Activated B cell treated with CpG ODN at 0.5 μM for 24 hours (primary cell): ENCODE results near the gene ADAM17. TPM values are rescaled to one million over a fixed set of nuclear protein-coding genes. Genes with fewer than 3 reads are reported as not detected.

Experiments used
- ATAC-seq: fragments of 200-7000 bp; cut with Tn5 transposase; one replicate; pipeline ENCODE4 v1.10.0; 2021; ENCODE audit warnings: low read depth, mild to moderate bottlenecking, moderate library complexity
- CTCF ChIA-PET: fragments of 350-600 bp; sonication (Branson Sonifier 250); formaldehyde crosslinking; loops from one replicate; lab custom pipeline; 2021; ENCODE audit warnings: antibody characterized with exemption; lab: Charles Lee
- POLR2A ChIA-PET: fragments of 350-600 bp; sonication (Branson Sonifier 250); formaldehyde crosslinking; loops from one replicate; lab custom pipeline; 2021; ENCODE audit warnings: antibody characterized with exemption; lab: Charles Lee
- DNase-seq: peaks from one replicate; pipeline ENCODE4 v3.0.0; 2022
- H3K27ac Mint-ChIP-seq: one replicate; pipeline ENCODE4 v1.8.0; 2020; ENCODE audit warnings: mixed read lengths
- H3K27me3 Mint-ChIP-seq: one replicate; pipeline ENCODE4 v1.8.0; 2021; ENCODE audit warnings: mixed read lengths
- H3K36me3 Mint-ChIP-seq: one replicate; pipeline ENCODE4 v1.8.0; 2021; ENCODE audit warnings: low read depth, mixed read lengths
- H3K4me1 Mint-ChIP-seq: one replicate; pipeline ENCODE4 v1.8.0; 2021; ENCODE audit warnings: mixed read lengths
- H3K4me3 Mint-ChIP-seq: one replicate; pipeline ENCODE4 v1.8.0; 2020; ENCODE audit warnings: mild to moderate bottlenecking, mixed read lengths
- H3K9me3 Mint-ChIP-seq: one replicate; pipeline ENCODE4 v1.8.0; 2020; ENCODE audit warnings: mixed read lengths
- CTCF ChIP-seq: fragments of 200-600 bp; IDR thresholded peaks from one replicate; pipeline ENCODE4 v1.8.0; 2022; ENCODE audit warnings: antibody characterized with exemption, mild to moderate bottlenecking
- intact Hi-C: fragments of 100-400 bp; cut with micrococcal nuclease; formaldehyde crosslinking; loops from one replicate; pipeline ENCODE4 v1.15.1; 2024
- total RNA-seq: library from RNA; stranded (reverse); gene quantifications from 2 replicates; pipeline ENCODE4 v1.2.3, GENCODE V29; 2022

The ADAM17 gene
- total RNA-seq, 1 donor from 2014 or later: 39.5 TPM

GRCh38 chr2:9473308-9473984, 82.2 kb downstream of the ADAM17 start:
- intact Hi-C loops: loop anchor here (10.0 kb wide), 1 partner anchor 371 kb away; the partner anchor contains the start of gene TAF1B
- DNase-seq (peak; percentile 19), ATAC-seq (no peak)
- TF ChIP-seq CTCF: no peak
- Mint-ChIP-seq H3K36me3 (peaks cover 27% of the 10 kb centered on the region), H3K27me3 (no peaks in the 10 kb centered on the region), H3K4me3 (peak overlapping the region; percentile 80), H3K9me3 (no peaks in the 10 kb centered on the region), H3K27ac (peak overlapping the region; percentile 7), H3K4me1 (peaks cover 34% of the 10 kb centered on the region)
- ChIA-PET CTCF (interaction anchor here (0.7 to 1.0 kb wide), 2 partner anchors 82 to 157 kb away, joined by 3 to 5 read pairs; partner anchors contain the start of gene ADAM17), POLR2A (interaction anchor here (0.7 to 4.2 kb wide), 4 partner anchors 17 to 157 kb away, joined by 3 to 31 read pairs (median 15); partner anchors contain the start of genes ADAM17 and YWHAQ)

- no peaks in the 10 kb centered on the region for H3K9me3 Mint-ChIP-seq
- H3K4me3 Mint-ChIP-seq: peak overlapping the region; percentile 19
- peak overlapping the region; percentile 30 for H3K27ac Mint-ChIP-seq
- TF ChIP-seq CTCF: no peak
- CTCF ChIA-PET: no interaction called here
- intact Hi-C loops: loop anchor here (10.0 kb wide), 1 partner anchor 372 kb away; the partner anchor contains the start of gene TAF1B
- peaks cover 31% of the 10 kb centered on the region for H3K4me1 Mint-ChIP-seq
- DNase-seq (no peak), ATAC-seq (no peak)
- no peaks in the 10 kb centered on the region for H3K27me3 Mint-ChIP-seq
- POLR2A ChIA-PET: interaction anchor here (4.2 kb wide), 1 partner anchor 83 kb away, joined by 31 read pairs; the partner anchor contains the start of gene ADAM17
- peaks cover 31% of the 10 kb centered on the region for H3K36me3 Mint-ChIP-seq
These were observed 83.1 kb downstream of the ADAM17 start for GRCh38 chr2:9472511-9472910.

GRCh38 chr2:9471206-9471605, 84.4 kb downstream of the ADAM17 start:
- ChIA-PET POLR2A (interaction anchor here (0.5 to 0.7 kb wide), 2 partner anchors 82 to 948 kb away, joined by 3 to 4 read pairs; no protein-coding TSS in a partner anchor), CTCF (no interaction called here)
- DNase-seq (no peak), ATAC-seq (no peak)
- Mint-ChIP-seq H3K27ac (no peak overlapping the region), H3K4me3 (no peak overlapping the region), H3K36me3 (peaks cover 31% of the 10 kb centered on the region), H3K27me3 (no peaks in the 10 kb centered on the region), H3K4me1 (peaks cover 21% of the 10 kb centered on the region), H3K9me3 (no peaks in the 10 kb centered on the region)
- TF ChIP-seq CTCF: no peak
- intact Hi-C loops: loop anchor here (10.0 kb wide), 1 partner anchor 374 kb away; the partner anchor contains the start of gene TAF1B

GRCh38 chr2:9467687-9468086, 87.9 kb downstream of the ADAM17 start:
- POLR2A ChIA-PET: interaction anchor here (0.6 kb wide), 1 partner anchor 175 kb away, joined by 4 read pairs; no protein-coding TSS in a partner anchor
- peaks cover 4% of the 10 kb centered on the region for H3K4me1 Mint-ChIP-seq
- CTCF ChIA-PET: no interaction called here
- intact Hi-C loops: no loop called here
- TF ChIP-seq CTCF: no peak
- H3K27me3 Mint-ChIP-seq: no peaks in the 10 kb centered on the region
- no peaks in the 10 kb centered on the region for H3K9me3 Mint-ChIP-seq
- no peak for DNase-seq
- H3K36me3 Mint-ChIP-seq: peaks cover 53% of the 10 kb centered on the region
- no peak for ATAC-seq
- no peak overlapping the region for H3K27ac Mint-ChIP-seq
- no peak overlapping the region for H3K4me3 Mint-ChIP-seq

GRCh38 chr2:9466147-9466683, 89.4 kb downstream of the ADAM17 start:
- H3K4me3 Mint-ChIP-seq: no peak overlapping the region
- intact Hi-C loops: no loop called here
- H3K27me3 Mint-ChIP-seq: no peaks in the 10 kb centered on the region
- H3K36me3 Mint-ChIP-seq: peaks cover 59% of the 10 kb centered on the region
- DNase-seq (no peak), ATAC-seq (no peak)
- no peaks in the 10 kb centered on the region for H3K9me3 Mint-ChIP-seq
- TF ChIP-seq CTCF: no peak
- H3K4me1 Mint-ChIP-seq: no peaks in the 10 kb centered on the region
- ChIA-PET CTCF (no interaction called here), POLR2A (no interaction called here)
- no peak overlapping the region for H3K27ac Mint-ChIP-seq
